Medulla oblongata (tissue), 1 donor: Measurements from ENCODE around the gene FMNL2.

Experiments used
- DNase-seq: peaks from one replicate; pipeline ENCODE4 v3.0.0-alpha.2; 2015; ENCODE audit errors: extremely low spot score

FMNL2 gene

DNA sequence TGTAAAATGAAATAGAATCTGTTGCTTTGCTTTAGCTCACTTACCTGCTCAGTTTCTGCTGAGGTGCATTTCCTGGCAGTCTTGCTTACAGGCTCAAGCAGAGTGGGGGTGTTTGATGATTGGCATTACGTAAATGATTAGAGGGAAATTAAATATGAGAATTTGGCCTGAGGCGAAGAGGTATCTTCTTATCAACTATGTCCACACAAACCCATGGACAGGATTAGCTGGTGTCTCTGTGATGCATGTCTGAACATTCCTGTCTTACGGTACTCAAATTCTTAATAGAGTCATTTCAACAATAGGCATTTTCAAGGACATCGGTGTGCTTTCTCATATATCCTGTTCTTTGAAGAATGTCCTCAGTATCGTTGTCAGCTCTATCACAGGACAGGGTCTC, 280.2 kb downstream of the FMNL2 start:
- DNase-seq = no peak

GRCh38 chr2:152617456-152618192, 282.6 kb downstream of the FMNL2 start:
- no peak for DNase-seq

- DNase-seq = no peak
Observed at GRCh38 chr2:152618193-152618564, 283.2 kb downstream of the FMNL2 start.

DNA sequence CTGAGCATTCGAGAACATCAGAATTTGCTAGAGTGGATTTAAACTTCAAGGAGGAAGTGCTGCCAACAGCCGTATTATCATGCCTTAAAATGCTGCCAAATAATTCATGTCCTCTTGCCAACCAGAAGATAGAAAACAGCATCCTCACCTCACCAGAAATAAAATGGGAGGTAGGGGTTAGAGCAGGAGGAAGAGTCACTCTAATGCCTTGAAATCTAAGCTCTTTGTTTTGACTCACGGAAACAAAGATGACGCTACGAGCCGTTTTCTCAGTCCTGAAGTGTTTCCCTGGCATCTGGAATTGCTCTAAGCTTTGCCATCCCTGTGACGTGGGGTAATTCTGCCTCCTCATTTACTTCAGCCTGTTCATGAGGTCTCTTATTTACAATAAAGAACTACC, 285.2 kb downstream of the FMNL2 start:
- no peak for DNase-seq

- DNase-seq = no peak
Observed at GRCh38 chr2:152620985-152621384, 286.0 kb downstream of the FMNL2 start.

GRCh38 chr2:152622219-152622618, 287.2 kb downstream of the FMNL2 start:
- no peak for DNase-seq

DNA sequence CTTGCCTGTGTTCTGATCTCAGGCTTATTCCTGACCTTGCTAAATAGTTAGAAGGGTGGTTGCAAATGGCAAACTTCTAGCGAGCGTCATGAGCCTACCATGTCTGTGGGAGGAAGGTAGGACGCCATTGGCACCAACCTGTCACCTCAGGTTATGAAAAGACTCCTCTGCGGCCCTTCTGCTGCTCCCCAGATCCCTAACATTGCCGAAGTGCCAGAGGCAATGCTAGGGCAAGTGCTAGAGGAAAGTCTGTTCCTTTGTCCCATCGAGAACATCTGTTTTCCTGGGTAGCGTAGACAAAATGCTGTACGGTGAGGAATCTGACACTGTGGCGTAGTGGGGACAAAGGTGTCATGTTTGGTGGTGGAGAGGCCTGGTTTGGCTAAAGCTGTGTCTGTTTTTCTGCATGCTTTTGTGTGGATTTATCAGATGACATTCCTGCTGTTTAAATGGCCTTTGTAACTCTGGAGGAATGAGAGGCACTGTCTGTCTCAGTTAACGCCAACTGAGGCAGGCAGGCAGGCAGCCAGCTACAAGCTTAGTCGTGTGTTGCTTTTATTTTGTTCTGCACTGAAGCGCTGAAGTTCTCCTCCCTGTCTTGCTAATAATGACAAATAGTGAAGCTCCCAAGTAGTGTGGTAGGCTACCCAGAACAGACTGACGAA, 288.2 kb downstream of the FMNL2 start:
- DNase-seq = peak; percentile 64

DNA sequence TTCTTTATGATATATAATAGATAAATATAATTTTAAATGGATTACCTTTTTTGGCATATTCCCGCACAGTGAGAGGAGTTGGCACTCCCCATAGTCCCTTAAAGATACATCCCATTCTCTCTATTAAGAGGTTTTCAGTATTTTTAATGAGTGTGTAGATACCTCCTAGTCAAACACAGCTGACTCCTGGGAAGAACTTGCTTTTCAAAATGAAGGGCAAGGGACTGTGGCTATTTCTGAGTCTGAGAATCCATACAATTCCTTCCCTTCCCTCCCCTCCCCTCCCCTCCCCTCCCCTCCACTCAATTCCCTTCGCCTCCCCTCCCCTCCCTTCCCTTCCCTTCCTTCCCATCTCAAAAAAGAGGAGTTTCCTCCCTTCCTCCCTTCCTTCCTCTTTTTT, 288.8 kb downstream of the FMNL2 start:
- DNase-seq = no peak

DNA sequence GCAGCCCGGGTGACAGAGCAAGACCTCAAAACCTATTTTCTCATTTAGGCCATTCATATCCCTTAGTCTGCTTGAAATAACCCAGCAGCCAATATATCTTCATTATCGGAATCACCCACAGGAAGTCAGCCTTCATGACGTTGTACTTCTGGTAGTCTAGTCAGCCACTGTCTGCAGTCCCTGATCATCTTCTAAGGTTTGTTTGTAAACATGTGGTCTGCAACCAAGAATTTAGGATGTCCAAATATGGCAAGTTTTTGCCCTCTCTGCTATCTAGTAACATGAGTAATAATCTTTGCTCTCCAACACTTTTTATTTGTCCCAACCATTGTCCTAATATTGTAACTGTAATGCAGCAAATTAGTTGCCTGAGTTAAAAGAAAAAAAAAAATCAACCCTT, 289.8 kb downstream of the FMNL2 start:
- no peak for DNase-seq

DNA sequence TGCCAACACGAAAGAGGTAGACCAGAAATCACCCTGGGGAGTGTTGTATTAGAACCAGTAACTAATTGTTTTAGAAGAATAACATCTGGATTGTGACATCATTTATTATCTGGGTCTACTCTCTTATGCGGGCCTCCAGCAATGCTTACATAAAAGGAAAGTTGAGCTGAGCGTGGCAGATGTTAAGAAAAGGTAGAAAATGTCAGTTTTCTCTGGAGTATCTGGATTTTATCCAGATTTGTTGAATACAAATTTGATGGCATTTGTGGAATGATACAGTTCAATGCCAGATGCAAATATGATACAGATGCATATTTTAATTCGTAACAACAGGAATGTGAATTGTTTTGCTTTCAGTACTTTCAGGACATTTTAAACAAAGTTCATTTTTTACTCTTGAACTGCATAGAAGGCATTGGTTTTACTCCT, 292.0 kb downstream of the FMNL2 start:
- DNase-seq = no peak

- DNase-seq = peak; percentile 81
Observed at GRCh38 chr2:152627351-152627957, 292.5 kb downstream of the FMNL2 start.

DNA sequence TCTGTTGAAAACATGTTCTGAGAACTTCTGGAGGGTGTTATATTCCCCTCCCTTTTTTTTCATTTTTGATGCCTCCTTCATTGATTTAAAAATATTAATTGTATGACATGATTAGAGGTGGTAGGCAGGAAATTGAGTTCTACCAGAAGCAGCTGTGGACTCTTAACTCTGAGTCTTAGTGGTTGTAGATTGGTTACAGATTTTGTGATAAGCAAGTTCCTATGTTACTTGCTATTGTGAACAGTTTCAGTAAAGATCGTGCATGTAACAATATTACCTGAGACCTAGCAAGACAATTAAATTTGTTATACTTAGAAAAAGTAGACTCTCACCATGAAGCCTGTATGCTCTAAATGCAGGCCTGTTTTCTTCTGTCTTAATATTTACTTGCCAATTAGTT, 294.2 kb downstream of the FMNL2 start:
- no peak for DNase-seq

- no peak for DNase-seq
Observed at GRCh38 chr2:152630466-152630865, 295.5 kb downstream of the FMNL2 start.

- no peak for DNase-seq
Observed at GRCh38 chr2:152632736-152633135, 297.8 kb downstream of the FMNL2 start.

GRCh38 chr2:152635635-152636298, 300.8 kb downstream of the FMNL2 start:
- peak; percentile 68 for DNase-seq

GRCh38 chr2:152637251-152637650, 302.3 kb downstream of the FMNL2 start:
- DNase-seq = no peak

GRCh38 chr2:152638056-152638455, 303.1 kb downstream of the FMNL2 start:
- DNase-seq = no peak

GRCh38 chr2:152638590-152638989, 303.6 kb downstream of the FMNL2 start:
- no peak for DNase-seq

DNA sequence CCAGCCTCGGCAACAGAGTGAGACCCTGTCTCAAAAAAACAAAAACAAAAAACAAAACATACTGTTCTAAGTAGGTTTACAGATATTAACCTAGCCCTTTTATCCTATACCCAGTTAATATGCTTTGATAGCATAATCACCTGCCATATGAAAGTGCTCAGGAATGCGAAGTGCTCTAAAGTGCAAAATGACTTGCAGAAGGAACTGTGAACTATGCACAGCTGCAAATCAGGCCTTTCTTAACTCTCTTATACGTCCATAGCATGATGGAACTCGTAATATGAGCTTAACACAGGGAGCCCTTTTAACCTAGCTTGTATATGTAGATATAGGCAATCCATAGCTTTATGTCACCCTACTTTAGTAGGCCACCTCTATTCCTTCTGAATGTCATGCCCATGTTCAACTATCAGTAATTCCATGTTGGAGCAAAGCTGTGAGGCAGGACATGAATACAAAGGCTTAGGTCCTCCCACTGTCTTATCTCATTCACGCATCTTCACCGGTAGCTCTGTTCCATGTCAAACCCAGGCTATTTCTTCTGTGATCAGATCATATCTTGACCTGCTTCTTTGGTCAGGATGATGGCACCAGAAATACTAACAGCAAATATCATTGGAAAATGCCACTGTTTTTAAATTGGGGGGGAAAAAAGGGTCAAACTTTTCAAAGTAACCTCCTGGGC, 309.4 kb downstream of the FMNL2 start:
- no peak for DNase-seq

GRCh38 chr2:152646264-152646663, 311.3 kb downstream of the FMNL2 start:
- no peak for DNase-seq

GRCh38 chr2:152646775-152647174, 311.8 kb downstream of the FMNL2 start:
- no peak for DNase-seq

- DNase-seq = peak; percentile 73
Observed at GRCh38 chr2:152647552-152647951, 312.6 kb downstream of the FMNL2 start.
